B cell (primary cell): ENCODE results near the gene YPEL3. TPM values are rescaled to one million over a fixed set of nuclear protein-coding genes. Genes with fewer than 3 reads are reported as not detected.
A peak's percentile ranks its signal among the peaks of the same experiment; 100 is the strongest.

Experiments used
- ATAC-seq: fragments of 200-7000 bp; cut with Tn5 transposase; one replicate; pipeline ENCODE4 v1.10.0; 2021; ENCODE audit warnings: low read depth, mild to moderate bottlenecking, moderate number of reproducible peaks, moderate library complexity
- CTCF ChIA-PET: fragments of 350-600 bp; sonication (Branson Sonifier 250); formaldehyde crosslinking; loops from one replicate; lab custom pipeline; 2021; ENCODE audit warnings: antibody characterized with exemption, inconsistent platforms; lab: Charles Lee
- POLR2A ChIA-PET: fragments of 350-600 bp; sonication (Branson Sonifier 250); formaldehyde crosslinking; loops from one replicate; lab custom pipeline; 2021; ENCODE audit warnings: antibody characterized with exemption; lab: Charles Lee
- DNase-seq: peaks from one replicate; pipeline ENCODE4 v3.0.0; 2013
- H2AFZ ChIP-seq: 2 replicates; pipeline ENCODE4 v1.6.1; 2012; ENCODE audit warnings: mild to moderate bottlenecking, low read depth, low read length; ENCODE audit not compliant: insufficient read depth, poor library complexity, severe bottlenecking
- H3K27ac ChIP-seq, 2 donors: 1 replicate in 1 of 2; 2 replicates in 1 of 2; pipeline ENCODE4 v1.5.1; 2012 to 2013; ENCODE audit warnings: low read length in 2 of 2, mild to moderate bottlenecking in 2 of 2, moderate library complexity in 1 of 2
- H3K27me3 ChIP-seq, 4 experiments: fragments of 200-600 bp in 1 of 4; sonication (generic) in 1 of 4; replicated peaks in 1 of 4; 1 replicate in 2 of 4; 2 replicates in 2 of 4; pipeline versions ENCODE4 v1.6.1 to v1.7.0; 2013 to 2016; ENCODE audit warnings: low read length in 3 of 4, mild to moderate bottlenecking in 2 of 4, mixed read lengths in 1 of 4, moderate library complexity in 1 of 4; ENCODE audit not compliant: insufficient read depth in 4 of 4, control insufficient read depth in 3 of 4; ENCODE audit errors: control extremely low read depth in 1 of 4
- H3K36me3 ChIP-seq, 2 experiments: replicated peaks in 1 of 2; 1 replicate in 1 of 2; 2 replicates in 1 of 2; pipeline versions ENCODE4 v1.6.1 to v1.7.1; 2013; ENCODE audit warnings: low read length in 1 of 2; ENCODE audit not compliant: insufficient read depth in 2 of 2, control insufficient read depth in 1 of 2; ENCODE audit errors: control extremely low read depth in 1 of 2, extremely low read depth in 1 of 2
- H3K4me1 ChIP-seq, 2 donors: fragments of 200-600 bp in 1 of 2; sonication (generic) in 1 of 2; 1 replicate in 1 of 2; 2 replicates in 1 of 2; pipeline versions ENCODE4 v1.5.1 to v1.6.1; 2013 to 2017; ENCODE audit warnings: low read length in 2 of 2; ENCODE audit not compliant: control insufficient read depth in 2 of 2, insufficient read depth in 2 of 2
- H3K4me2 ChIP-seq: replicated peaks from 2 replicates; pipeline ENCODE3; 2012; ENCODE audit warnings: mild to moderate bottlenecking, low read depth, low read length; ENCODE audit not compliant: poor library complexity, severe bottlenecking
- H3K4me3 ChIP-seq, 5 experiments: fragments of 200-600 bp in 1 of 5; sonication (generic) in 1 of 5; 1 replicate in 3 of 5; 2 replicates in 2 of 5; pipeline versions ENCODE4 v1.5.1 to v1.7.0; 2011 to 2016; ENCODE audit warnings: low read length in 4 of 5, mild to moderate bottlenecking in 4 of 5, low read depth in 2 of 5, control low read depth in 1 of 5, moderate library complexity in 1 of 5; ENCODE audit not compliant: insufficient read depth in 1 of 5; ENCODE audit errors: control extremely low read depth in 1 of 5, extremely low read depth in 1 of 5
- H3K79me2 ChIP-seq: fragments of 200-600 bp; sonication (generic); one replicate; pipeline ENCODE4 v1.6.0; 2016; ENCODE audit warnings: low read length; ENCODE audit not compliant: control insufficient read depth, insufficient read depth
- H3K9ac ChIP-seq: fragments of 200-600 bp; sonication (generic); 2 replicates; pipeline ENCODE4 v1.6.1; 2017; ENCODE audit warnings: mild to moderate bottlenecking, low read length, moderate library complexity
- H3K9me3 ChIP-seq, 3 donors: one replicate each; pipeline versions ENCODE4 v1.6.1 to v1.7.1; 2013; ENCODE audit warnings: low read length in 2 of 3; ENCODE audit not compliant: control insufficient read depth in 2 of 3, insufficient read depth in 1 of 3; ENCODE audit errors: control extremely low read depth in 1 of 3
- H4K20me1 ChIP-seq: 2 replicates; pipeline ENCODE4 v1.6.0; 2012; ENCODE audit warnings: mild to moderate bottlenecking, low read length; ENCODE audit not compliant: insufficient read depth, control insufficient read depth, poor library complexity, severe bottlenecking
- H3K27ac Mint-ChIP-seq: one replicate; pipeline ENCODE4 v1.8.0; 2021; ENCODE audit warnings: mixed read lengths
- H3K27me3 Mint-ChIP-seq: one replicate; pipeline ENCODE4 v1.8.0; 2021; ENCODE audit warnings: mixed read lengths
- H3K4me1 Mint-ChIP-seq: one replicate; pipeline ENCODE4 v1.8.0; 2021; ENCODE audit warnings: mixed read lengths
- H3K4me3 Mint-ChIP-seq: one replicate; pipeline ENCODE4 v1.8.0; 2021; ENCODE audit warnings: mixed read lengths
- H3K9me3 Mint-ChIP-seq: one replicate; pipeline ENCODE4 v1.8.0; 2022; ENCODE audit warnings: mixed read lengths; ENCODE audit not compliant: insufficient read depth
- EZH2 ChIP-seq: IDR thresholded peaks from 2 replicates; pipeline ENCODE4 v1.6.1; 2012; ENCODE audit warnings: borderline replicate concordance, low read depth, mild to moderate bottlenecking, moderate library complexity, low read length; ENCODE audit not compliant: insufficient read depth, poor library complexity, severe bottlenecking
- WGBS: methylation state at CpG from one replicate; pipeline ENCODE4 v1.1.5; 2013; ENCODE audit warnings: missing lambda C conversion rate; ENCODE audit not compliant: insufficient coverage; 5-methylcytosine and 5-hydroxymethylcytosine counted together
- intact Hi-C: fragments of 100-400 bp; cut with micrococcal nuclease; formaldehyde crosslinking; loops from one replicate; pipeline ENCODE4 v1.10.0; 2022
- polyA plus RNA-seq: library from polyadenylated mRNA; depleted of rRNA; stranded (reverse); fragments of >200 nt; gene quantifications from 2 replicates; pipeline ENCODE4 v1.2.3, GENCODE V29; 2012
- total RNA-seq, 2 donors: library from RNA; stranded (reverse); fragments of 120-200 nt in 1 of 2; gene quantifications; 1 replicate in 1 of 2; 2 replicates in 1 of 2; pipeline versions ENCODE4 v1.2.3 to v1.2.4, GENCODE V29; 2013 to 2022
- TF ChIP-seq, protein P1 (sequence below): fragments of 200-600 bp; IDR thresholded peaks from one replicate; pipeline ENCODE4 v1.8.0; 2022; ENCODE audit warnings: antibody characterized with exemption, mild to moderate bottlenecking

The YPEL3 gene
- total and polyA plus RNA-seq, 2 donors (not counting 1 experiment from before 2014, with no cell fraction given), result 314 to 414 TPM

DNA sequence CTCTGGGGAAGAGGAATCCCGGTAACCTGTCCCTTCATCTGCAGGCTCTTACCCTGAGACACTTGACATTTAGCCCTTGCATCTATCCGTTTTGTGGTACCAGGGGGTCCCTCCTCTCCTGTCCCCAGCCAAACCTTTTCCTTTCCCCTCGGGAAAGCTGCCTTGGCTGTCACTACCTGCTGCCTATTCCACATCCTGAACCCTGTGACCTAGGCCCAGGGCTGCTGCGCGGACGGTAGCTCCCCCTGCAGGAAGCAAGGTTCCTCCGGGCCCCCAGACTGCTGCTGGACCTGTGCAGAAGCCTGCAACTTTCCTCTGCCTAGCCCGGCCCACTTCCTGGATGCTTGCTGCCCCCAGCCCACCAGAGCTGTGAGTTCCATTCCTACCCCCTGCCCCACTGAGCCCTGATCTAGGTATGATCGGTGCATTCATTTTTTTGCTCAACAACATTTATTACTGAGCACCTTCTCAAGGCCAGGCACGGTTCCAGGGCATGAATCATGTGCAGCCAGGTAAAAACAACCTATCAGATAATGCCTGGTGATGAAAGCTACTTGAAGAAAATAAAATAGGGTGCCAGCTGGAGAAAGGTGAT lies 41.0 kb downstream of the YPEL3 start:
- 37% methylated on average over 7 of the region's 10 CpGs for WGBS
- ATAC-seq, result peak; percentile 42
- Histone ChIP-seq H3K9ac (no peak overlapping the region), H3K4me2 (no peak overlapping the region), H3K9me3 (no peaks in the 10 kb centered on the region), H3K27ac (no peak overlapping the region), H3K27me3 (peaks cover 0 to 3% (median 0%) of the 10 kb centered on the region in 4 experiments), H3K36me3 (no peaks in the 10 kb centered on the region), H2AFZ (no peak overlapping the region), H3K4me1 (peaks cover 5 to 12% of the 10 kb centered on the region in 2 donors), H3K79me2 (peaks cover 3% of the 10 kb centered on the region), H4K20me1 (no peaks in the 10 kb centered on the region), H3K4me3 (no peak overlapping the region)
- Mint-ChIP-seq H3K4me1 (peaks cover 13% of the 10 kb centered on the region), H3K27me3 (no peaks in the 10 kb centered on the region), H3K27ac (no peak overlapping the region), H3K4me3 (peak overlapping the region; percentile 77), H3K9me3 (no peaks in the 10 kb centered on the region)
- ChIA-PET POLR2A (interaction anchor here (0.7 kb wide), 1 partner anchor 60 kb away, joined by 8 read pairs; no protein-coding TSS in a partner anchor), CTCF (interaction anchor here (1.0 to 1.3 kb wide), 5 partner anchors 11 to 359 kb away, joined by 3 read pairs; no protein-coding TSS in a partner anchor)
- TF ChIP-seq, protein P1, sequence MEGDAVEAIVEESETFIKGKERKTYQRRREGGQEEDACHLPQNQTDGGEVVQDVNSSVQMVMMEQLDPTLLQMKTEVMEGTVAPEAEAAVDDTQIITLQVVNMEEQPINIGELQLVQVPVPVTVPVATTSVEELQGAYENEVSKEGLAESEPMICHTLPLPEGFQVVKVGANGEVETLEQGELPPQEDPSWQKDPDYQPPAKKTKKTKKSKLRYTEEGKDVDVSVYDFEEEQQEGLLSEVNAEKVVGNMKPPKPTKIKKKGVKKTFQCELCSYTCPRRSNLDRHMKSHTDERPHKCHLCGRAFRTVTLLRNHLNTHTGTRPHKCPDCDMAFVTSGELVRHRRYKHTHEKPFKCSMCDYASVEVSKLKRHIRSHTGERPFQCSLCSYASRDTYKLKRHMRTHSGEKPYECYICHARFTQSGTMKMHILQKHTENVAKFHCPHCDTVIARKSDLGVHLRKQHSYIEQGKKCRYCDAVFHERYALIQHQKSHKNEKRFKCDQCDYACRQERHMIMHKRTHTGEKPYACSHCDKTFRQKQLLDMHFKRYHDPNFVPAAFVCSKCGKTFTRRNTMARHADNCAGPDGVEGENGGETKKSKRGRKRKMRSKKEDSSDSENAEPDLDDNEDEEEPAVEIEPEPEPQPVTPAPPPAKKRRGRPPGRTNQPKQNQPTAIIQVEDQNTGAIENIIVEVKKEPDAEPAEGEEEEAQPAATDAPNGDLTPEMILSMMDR, result peak; percentile 48
- TF ChIP-seq EZH2, result no peak
- peak; percentile 46 for DNase-seq
- intact Hi-C loops, result no loop called here

- Mint-ChIP-seq H3K4me1 (peaks cover 13% of the 10 kb centered on the region), H3K27ac (no peak overlapping the region), H3K9me3 (no peaks in the 10 kb centered on the region), H3K4me3 (peak overlapping the region; percentile 77), H3K27me3 (no peaks in the 10 kb centered on the region)
- Histone ChIP-seq H4K20me1 (no peaks in the 10 kb centered on the region), H3K9me3 (no peaks in the 10 kb centered on the region), H3K79me2 (peaks cover 3% of the 10 kb centered on the region), H3K36me3 (no peaks in the 10 kb centered on the region), H2AFZ (no peak overlapping the region), H3K4me2 (no peak overlapping the region), H3K9ac (no peak overlapping the region), H3K27me3 (peaks cover 0 to 3% (median 0%) of the 10 kb centered on the region in 4 experiments), H3K4me3 (no peak overlapping the region), H3K27ac (no peak overlapping the region), H3K4me1 (peaks cover 5 to 12% of the 10 kb centered on the region in 2 donors)
- ChIA-PET POLR2A (no interaction called here), CTCF (interaction anchor here (1.2 to 1.7 kb wide), 4 partner anchors 10 to 359 kb away, joined by 3 read pairs; no protein-coding TSS in a partner anchor)
- intact Hi-C loops, result no loop called here
- 83% methylated on average over 6 of the region's 8 CpGs for whole genome bisulfite sequencing
- ATAC-seq (no peak), DNase-seq (no peak)
- TF ChIP-seq, protein P1, result no peak
- TF ChIP-seq EZH2, result no peak
Measured at GRCh38 chr16:30054451-30054850, 41.6 kb downstream of the YPEL3 start.
